H1 (cell line): ENCODE results near the gene COL4A1.

Experiments used
- CEBPB ChIP-seq: IDR thresholded peaks from 2 replicates; pipeline ENCODE4 v1.6.1; 2012; ENCODE audit warnings: low read depth, low read length
- CTCF ChIP-seq, 3 experiments: IDR thresholded peaks; 1 replicate in 2 of 3; 2 replicates in 1 of 3; pipeline versions ENCODE4 v1.5.1 to v1.6.1; 2011; ENCODE audit warnings: low read length in 3 of 3, mild to moderate bottlenecking in 3 of 3, inconsistent platforms in 2 of 3, low read depth in 1 of 3, moderate library complexity in 1 of 3; ENCODE audit not compliant: insufficient read depth in 1 of 3; ENCODE audit errors: control extremely low read depth in 1 of 3
- SP1 ChIP-seq: IDR thresholded peaks from 2 replicates; pipeline ENCODE4 v1.6.1; 2011; ENCODE audit warnings: low read depth, low read length
- TBP ChIP-seq: IDR thresholded peaks from 2 replicates; pipeline ENCODE4 v1.6.1; 2011; ENCODE audit warnings: low read depth, low read length, improper control_type of control experiment

GRCh38 chr13:110290153-110290552 is 16.8 kb downstream of the COL4A1 start:
- TF ChIP-seq SP1 (no peak), TBP (no peak), CTCF (IDR thresholded peaks at IDR 0.05; ENCODE audit: control extremely low read depth in 1 of 3, insufficient read depth in 1 of 3, low read depth in 1 of 3, low read length in 3 of 3) (no peak), CEBPB (no peak)
